ENCODE data around the gene SRPX2. TPM values are rescaled to one million over a fixed set of nuclear protein-coding genes. Genes with fewer than 3 reads are reported as not detected.

Gene SRPX2
- total and polyA plus RNA-seq, 9 of the 15 experiments (the other 6 are each of a cell fraction or from before 2014, with no cell fraction given), result 0.13 to 0.20 TPM; not detected in 7

DNA sequence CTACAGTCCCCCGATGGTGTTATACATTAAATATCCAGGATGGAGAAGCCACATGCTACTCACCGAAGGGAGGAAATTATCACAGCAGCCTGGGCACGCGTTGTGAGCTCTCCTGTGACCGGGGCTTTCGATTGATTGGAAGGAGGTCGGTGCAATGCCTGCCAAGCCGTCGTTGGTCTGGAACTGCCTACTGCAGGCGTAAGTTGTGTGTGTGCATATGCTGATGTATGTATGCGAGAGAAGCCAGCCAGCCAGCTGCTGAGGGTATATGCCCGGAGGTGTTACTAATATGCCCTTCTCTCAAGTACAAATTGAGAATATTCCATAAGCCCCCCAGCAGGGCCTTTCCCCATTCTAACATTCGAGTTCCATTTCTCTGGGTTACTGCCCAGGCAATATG lies 18.2 kb downstream of the SRPX2 start:
- 11% methylated on average over 12 of the region's 13 CpGs for WGBS (ENCODE audit: insufficient coverage, low coverage, missing lambda C conversion rate)
- BruUV-seq (replicated peaks), result no TSS peak
- Histone ChIP-seq H2AFZ (ENCODE audit: low read depth, low read length) (no peak overlapping the region), H3K36me3 (ENCODE audit: control insufficient read depth, insufficient read depth, low read length) (no peaks in the 10 kb centered on the region), H3K9ac (ENCODE audit: insufficient read depth in 1 of 2, low read depth in 2 of 2, low read length in 2 of 2) (no peak overlapping the region), H3K9me1 (ENCODE audit: control insufficient read depth, insufficient read depth, low read length) (no peaks in the 10 kb centered on the region), H3K4me1 (replicated peaks in 1 of 2; ENCODE audit: control insufficient read depth in 2 of 2, insufficient read depth in 2 of 2, low read length in 2 of 2) (no peaks in the 10 kb centered on the region), H3K9me3 (replicated peaks; ENCODE audit: control insufficient read depth, insufficient read depth, low read depth, low read length) (no peaks in the 10 kb centered on the region), H3K4me2 (ENCODE audit: insufficient read depth, low read length) (no peak overlapping the region), H4K20me1 (replicated peaks; ENCODE audit: control insufficient read depth, insufficient read depth, low read length) (no peaks in the 10 kb centered on the region), H3K4me3 (no peak overlapping the region), H3K27me3 (ENCODE audit: control insufficient read depth in 2 of 2, insufficient read depth in 2 of 2, low read length in 2 of 2) (peaks cover 0 to 5% of the 10 kb centered on the region in 2 experiments; a peak in 2 of 5 replicates), H3K27ac (ENCODE audit: extremely low read depth, low read depth, low read length) (no peak overlapping the region), H3K79me2 (ENCODE audit: control insufficient read depth, insufficient read depth, low read length) (no peaks in the 10 kb centered on the region)
- ATAC-seq (no peak), DNase-seq (ENCODE audit: extremely low read depth in 1 of 4, low spot score in 3 of 4) (no peak), FAIRE-seq (no peak)
- intact Hi-C loops (cut with micrococcal nuclease), result no loop called here
- POLR2A ChIA-PET, result no interaction called here
- in situ Hi-C loops (cut with MboI), result no loop called here
- CTCF ChIA-PET (ENCODE audit: low intra/inter-chr PET ratio), result interaction anchor here (0.6 kb wide), 1 partner anchor 11 kb away, joined by 5 read pairs; no protein-coding TSS in a partner anchor
- TF ChIP-seq ZNF764 (CRISPR knock-in tag; IDR thresholded peaks at IDR 0.05; ENCODE audit: low read depth) (no peak), ZNF143 (CRISPR knock-in tag; IDR thresholded peaks at IDR 0.05) (no peak), CREB1 (IDR thresholded peaks at IDR 0.05) (no peak), CREB1 (CRISPR knock-in tag; IDR thresholded peaks at IDR 0.05) (no peak), BRCA1 (IDR thresholded peaks at IDR 0.05) (no peak), BRCA1 (CRISPR knock-in tag; IDR thresholded peaks at IDR 0.05) (no peak), CTBP1 (IDR thresholded peaks at IDR 0.05; ENCODE audit: borderline replicate concordance) (no peak), ZNF75A (CRISPR knock-in tag; IDR thresholded peaks at IDR 0.05) (no peak), ERF (CRISPR knock-in tag; IDR thresholded peaks at IDR 0.05) (no peak), ZNF589 (CRISPR knock-in tag; IDR thresholded peaks at IDR 0.05; ENCODE audit: low read depth) (no peak), ZNF551 (CRISPR knock-in tag; IDR thresholded peaks at IDR 0.05) (no peak)
- TF ChIP-seq, protein P1, sequence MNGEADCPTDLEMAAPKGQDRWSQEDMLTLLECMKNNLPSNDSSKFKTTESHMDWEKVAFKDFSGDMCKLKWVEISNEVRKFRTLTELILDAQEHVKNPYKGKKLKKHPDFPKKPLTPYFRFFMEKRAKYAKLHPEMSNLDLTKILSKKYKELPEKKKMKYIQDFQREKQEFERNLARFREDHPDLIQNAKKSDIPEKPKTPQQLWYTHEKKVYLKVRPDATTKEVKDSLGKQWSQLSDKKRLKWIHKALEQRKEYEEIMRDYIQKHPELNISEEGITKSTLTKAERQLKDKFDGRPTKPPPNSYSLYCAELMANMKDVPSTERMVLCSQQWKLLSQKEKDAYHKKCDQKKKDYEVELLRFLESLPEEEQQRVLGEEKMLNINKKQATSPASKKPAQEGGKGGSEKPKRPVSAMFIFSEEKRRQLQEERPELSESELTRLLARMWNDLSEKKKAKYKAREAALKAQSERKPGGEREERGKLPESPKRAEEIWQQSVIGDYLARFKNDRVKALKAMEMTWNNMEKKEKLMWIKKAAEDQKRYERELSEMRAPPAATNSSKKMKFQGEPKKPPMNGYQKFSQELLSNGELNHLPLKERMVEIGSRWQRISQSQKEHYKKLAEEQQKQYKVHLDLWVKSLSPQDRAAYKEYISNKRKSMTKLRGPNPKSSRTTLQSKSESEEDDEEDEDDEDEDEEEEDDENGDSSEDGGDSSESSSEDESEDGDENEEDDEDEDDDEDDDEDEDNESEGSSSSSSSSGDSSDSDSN (IDR thresholded peaks at IDR 0.05; ENCODE audit: borderline replicate concordance in 1 of 2, low read depth in 2 of 2, low read length in 2 of 2), result no peak
- TF ChIP-seq, protein P2, sequence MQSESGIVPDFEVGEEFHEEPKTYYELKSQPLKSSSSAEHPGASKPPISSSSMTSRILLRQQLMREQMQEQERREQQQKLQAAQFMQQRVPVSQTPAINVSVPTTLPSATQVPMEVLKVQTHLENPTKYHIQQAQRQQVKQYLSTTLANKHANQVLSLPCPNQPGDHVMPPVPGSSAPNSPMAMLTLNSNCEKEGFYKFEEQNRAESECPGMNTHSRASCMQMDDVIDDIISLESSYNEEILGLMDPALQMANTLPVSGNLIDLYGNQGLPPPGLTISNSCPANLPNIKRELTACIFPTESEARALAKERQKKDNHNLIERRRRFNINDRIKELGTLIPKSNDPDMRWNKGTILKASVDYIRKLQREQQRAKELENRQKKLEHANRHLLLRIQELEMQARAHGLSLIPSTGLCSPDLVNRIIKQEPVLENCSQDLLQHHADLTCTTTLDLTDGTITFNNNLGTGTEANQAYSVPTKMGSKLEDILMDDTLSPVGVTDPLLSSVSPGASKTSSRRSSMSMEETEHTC (IDR thresholded peaks at IDR 0.05), result no peak
- TF ChIP-seq, protein P3, sequence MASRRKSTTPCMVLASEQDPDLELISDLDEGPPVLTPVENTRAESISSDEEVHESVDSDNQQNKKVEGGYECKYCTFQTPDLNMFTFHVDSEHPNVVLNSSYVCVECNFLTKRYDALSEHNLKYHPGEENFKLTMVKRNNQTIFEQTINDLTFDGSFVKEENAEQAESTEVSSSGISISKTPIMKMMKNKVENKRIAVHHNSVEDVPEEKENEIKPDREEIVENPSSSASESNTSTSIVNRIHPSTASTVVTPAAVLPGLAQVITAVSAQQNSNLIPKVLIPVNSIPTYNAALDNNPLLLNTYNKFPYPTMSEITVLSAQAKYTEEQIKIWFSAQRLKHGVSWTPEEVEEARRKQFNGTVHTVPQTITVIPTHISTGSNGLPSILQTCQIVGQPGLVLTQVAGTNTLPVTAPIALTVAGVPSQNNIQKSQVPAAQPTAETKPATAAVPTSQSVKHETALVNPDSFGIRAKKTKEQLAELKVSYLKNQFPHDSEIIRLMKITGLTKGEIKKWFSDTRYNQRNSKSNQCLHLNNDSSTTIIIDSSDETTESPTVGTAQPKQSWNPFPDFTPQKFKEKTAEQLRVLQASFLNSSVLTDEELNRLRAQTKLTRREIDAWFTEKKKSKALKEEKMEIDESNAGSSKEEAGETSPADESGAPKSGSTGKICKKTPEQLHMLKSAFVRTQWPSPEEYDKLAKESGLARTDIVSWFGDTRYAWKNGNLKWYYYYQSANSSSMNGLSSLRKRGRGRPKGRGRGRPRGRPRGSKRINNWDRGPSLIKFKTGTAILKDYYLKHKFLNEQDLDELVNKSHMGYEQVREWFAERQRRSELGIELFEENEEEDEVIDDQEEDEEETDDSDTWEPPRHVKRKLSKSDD (conservative IDR thresholded peaks at IDR 0.05; ENCODE audit: low read length), result no peak
- TF ChIP-seq, protein P4, sequence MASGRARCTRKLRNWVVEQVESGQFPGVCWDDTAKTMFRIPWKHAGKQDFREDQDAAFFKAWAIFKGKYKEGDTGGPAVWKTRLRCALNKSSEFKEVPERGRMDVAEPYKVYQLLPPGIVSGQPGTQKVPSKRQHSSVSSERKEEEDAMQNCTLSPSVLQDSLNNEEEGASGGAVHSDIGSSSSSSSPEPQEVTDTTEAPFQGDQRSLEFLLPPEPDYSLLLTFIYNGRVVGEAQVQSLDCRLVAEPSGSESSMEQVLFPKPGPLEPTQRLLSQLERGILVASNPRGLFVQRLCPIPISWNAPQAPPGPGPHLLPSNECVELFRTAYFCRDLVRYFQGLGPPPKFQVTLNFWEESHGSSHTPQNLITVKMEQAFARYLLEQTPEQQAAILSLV (tag; IDR thresholded peaks at IDR 0.05), result no peak
- TF ChIP-seq, protein P5, sequence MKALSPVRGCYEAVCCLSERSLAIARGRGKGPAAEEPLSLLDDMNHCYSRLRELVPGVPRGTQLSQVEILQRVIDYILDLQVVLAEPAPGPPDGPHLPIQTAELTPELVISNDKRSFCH (CRISPR knock-in tag; IDR thresholded peaks at IDR 0.05), result no peak
- TF ChIP-seq, protein P5 (tag; IDR thresholded peaks at IDR 0.05), result no peak
